GM12874 (cell line): ENCODE data around the gene NXPE3.

ENCODE experiments used
- CTCF ChIP-seq: IDR thresholded peaks from 2 replicates; pipeline ENCODE4 v1.5.1; 2011; ENCODE audit warnings: low read depth, mild to moderate bottlenecking, control low read depth, low read length, moderate library complexity; ENCODE audit not compliant: insufficient read depth

Gene NXPE3

GRCh38 chr3:101861212-101861788, 82.3 kb downstream of the NXPE3 start:
- no peak for TF ChIP-seq CTCF

GRCh38 chr3:101861789-101862415, 82.9 kb downstream of the NXPE3 start:
- no peak for TF ChIP-seq CTCF

GRCh38 chr3:101862416-101863165, 83.6 kb downstream of the NXPE3 start:
- TF ChIP-seq CTCF: no peak

GRCh38 chr3:101865751-101866509, 86.9 kb downstream of the NXPE3 start:
- no peak for TF ChIP-seq CTCF

GRCh38 chr3:101867511-101867910, 88.5 kb downstream of the NXPE3 start:
- TF ChIP-seq CTCF: no peak

- TF ChIP-seq CTCF: no peak
These were observed 89.0 kb downstream of the NXPE3 start for GRCh38 chr3:101867996-101868395.
